ENCODE measurements around the gene DMRT1. TPM values are rescaled to one million over a fixed set of nuclear protein-coding genes. Genes with fewer than 3 reads are reported as not detected.

DMRT1 gene
- total and polyA plus RNA-seq, 9 of the 15 experiments (the other 6 are each of a cell fraction or from before 2014, with no cell fraction given), result not detected

- intact Hi-C loops (cut with micrococcal nuclease), result no loop called here
- H2AFZ ChIP-seq (ENCODE audit: low read depth, low read length), result no peak overlapping the region
- H3K4me2 ChIP-seq (ENCODE audit: insufficient read depth, low read length), result no peak overlapping the region
- TF ChIP-seq, protein P1, sequence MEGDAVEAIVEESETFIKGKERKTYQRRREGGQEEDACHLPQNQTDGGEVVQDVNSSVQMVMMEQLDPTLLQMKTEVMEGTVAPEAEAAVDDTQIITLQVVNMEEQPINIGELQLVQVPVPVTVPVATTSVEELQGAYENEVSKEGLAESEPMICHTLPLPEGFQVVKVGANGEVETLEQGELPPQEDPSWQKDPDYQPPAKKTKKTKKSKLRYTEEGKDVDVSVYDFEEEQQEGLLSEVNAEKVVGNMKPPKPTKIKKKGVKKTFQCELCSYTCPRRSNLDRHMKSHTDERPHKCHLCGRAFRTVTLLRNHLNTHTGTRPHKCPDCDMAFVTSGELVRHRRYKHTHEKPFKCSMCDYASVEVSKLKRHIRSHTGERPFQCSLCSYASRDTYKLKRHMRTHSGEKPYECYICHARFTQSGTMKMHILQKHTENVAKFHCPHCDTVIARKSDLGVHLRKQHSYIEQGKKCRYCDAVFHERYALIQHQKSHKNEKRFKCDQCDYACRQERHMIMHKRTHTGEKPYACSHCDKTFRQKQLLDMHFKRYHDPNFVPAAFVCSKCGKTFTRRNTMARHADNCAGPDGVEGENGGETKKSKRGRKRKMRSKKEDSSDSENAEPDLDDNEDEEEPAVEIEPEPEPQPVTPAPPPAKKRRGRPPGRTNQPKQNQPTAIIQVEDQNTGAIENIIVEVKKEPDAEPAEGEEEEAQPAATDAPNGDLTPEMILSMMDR (IDR thresholded peaks at IDR 0.05 in 2 of 3, conservative IDR thresholded peaks at IDR 0.05 in 1 of 3; ENCODE audit: insufficient read depth in 2 of 3, low read depth in 1 of 3, low read length in 3 of 3), result peak in 2 of 3 experiments; percentile 11 to 13; a peak in 1 of 6 replicates
- TF ChIP-seq RBM34 (IDR thresholded peaks at IDR 0.05; ENCODE audit: borderline replicate concordance, insufficient read depth, low read length) (no peak), KLF10 (CRISPR knock-in tag; IDR thresholded peaks at IDR 0.05) (no peak)
- no TSS peak for BruUV-seq (replicated peaks)
- no peak for ATAC-seq
- no peak for FAIRE-seq
- H4K20me1 ChIP-seq (replicated peaks; ENCODE audit: control insufficient read depth, insufficient read depth, low read length), result no peaks in the 10 kb centered on the region
- no peaks in the 10 kb centered on the region for H3K36me3 ChIP-seq (ENCODE audit: control insufficient read depth, insufficient read depth, low read length)
- in situ Hi-C loops (cut with MboI), result no loop called here
- no peaks in the 10 kb centered on the region for H3K9me3 ChIP-seq (replicated peaks; ENCODE audit: control insufficient read depth, insufficient read depth, low read depth, low read length)
- H3K4me3 ChIP-seq, result no peak overlapping the region
- H3K9ac ChIP-seq (ENCODE audit: insufficient read depth in 1 of 2, low read depth in 2 of 2, low read length in 2 of 2), result no peak overlapping the region
- ChIA-PET CTCF (ENCODE audit: low intra/inter-chr PET ratio) (no interaction called here), POLR2A (no interaction called here)
- DNase-seq (ENCODE audit: extremely low read depth in 1 of 4, low spot score in 3 of 4), result no peak
- no peaks in the 10 kb centered on the region for H3K9me1 ChIP-seq (ENCODE audit: control insufficient read depth, insufficient read depth, low read length)
- H3K27me3 ChIP-seq (ENCODE audit: control insufficient read depth in 2 of 2, insufficient read depth in 2 of 2, low read length in 2 of 2), result peaks cover 0 to under 1% of the 10 kb centered on the region in 2 experiments; a peak in 1 of 5 replicates
- no peaks in the 10 kb centered on the region for H3K79me2 ChIP-seq (ENCODE audit: control insufficient read depth, insufficient read depth, low read length)
- WGBS (ENCODE audit: insufficient coverage, low coverage, missing lambda C conversion rate), result 0% methylated on average over 4 of the region's 4 CpGs
- no peak overlapping the region for H3K27ac ChIP-seq (ENCODE audit: extremely low read depth, low read depth, low read length)
- H3K4me1 ChIP-seq (replicated peaks in 1 of 2; ENCODE audit: control insufficient read depth in 2 of 2, insufficient read depth in 2 of 2, low read length in 2 of 2), result no peaks in the 10 kb centered on the region
Measured at GRCh38 chr9:911005-911404, 69.5 kb downstream of the DMRT1 start.

GRCh38 chr9:912776-913175 lies 71.3 kb downstream of the DMRT1 start:
- no peak overlapping the region for H2AFZ ChIP-seq (ENCODE audit: low read depth, low read length)
- FAIRE-seq (no peak), DNase-seq (ENCODE audit: extremely low read depth in 1 of 4, low spot score in 3 of 4) (no peak), ATAC-seq (no peak)
- no peaks in the 10 kb centered on the region for H3K9me1 ChIP-seq (ENCODE audit: control insufficient read depth, insufficient read depth, low read length)
- POLR2A ChIA-PET, result no interaction called here
- no TSS peak for BruUV-seq (replicated peaks)
- CTCF ChIA-PET (ENCODE audit: low intra/inter-chr PET ratio), result no interaction called here
- no peaks in the 10 kb centered on the region for H4K20me1 ChIP-seq (replicated peaks; ENCODE audit: control insufficient read depth, insufficient read depth, low read length)
- H3K9ac ChIP-seq (ENCODE audit: insufficient read depth in 1 of 2, low read depth in 2 of 2, low read length in 2 of 2), result no peak overlapping the region
- no peaks in the 10 kb centered on the region for H3K79me2 ChIP-seq (ENCODE audit: control insufficient read depth, insufficient read depth, low read length)
- H3K4me3 ChIP-seq, result no peak overlapping the region
- intact Hi-C loops (cut with micrococcal nuclease), result no loop called here
- H3K27me3 ChIP-seq (ENCODE audit: control insufficient read depth in 2 of 2, insufficient read depth in 2 of 2, low read length in 2 of 2), result no peaks in the 10 kb centered on the region
- WGBS (ENCODE audit: insufficient coverage, low coverage, missing lambda C conversion rate), result 0% methylated on average over 1 of the region's 1 CpG
- no peaks in the 10 kb centered on the region for H3K4me1 ChIP-seq (replicated peaks in 1 of 2; ENCODE audit: control insufficient read depth in 2 of 2, insufficient read depth in 2 of 2, low read length in 2 of 2)
- H3K36me3 ChIP-seq (ENCODE audit: control insufficient read depth, insufficient read depth, low read length), result no peaks in the 10 kb centered on the region
- H3K27ac ChIP-seq (ENCODE audit: extremely low read depth, low read depth, low read length), result no peak overlapping the region
- no peaks in the 10 kb centered on the region for H3K9me3 ChIP-seq (replicated peaks; ENCODE audit: control insufficient read depth, insufficient read depth, low read depth, low read length)
- in situ Hi-C loops (cut with MboI), result no loop called here
- H3K4me2 ChIP-seq (ENCODE audit: insufficient read depth, low read length), result no peak overlapping the region
- no peak for TF ChIP-seq PRPF4 (IDR thresholded peaks at IDR 0.05; ENCODE audit: insufficient read depth, low read depth, low read length, poor library complexity, severe bottlenecking)

Data from K562 (cell line).